H1 (cell line): ENCODE data around the gene USB1.

Experiments
- CTCF ChIP-seq, 3 experiments: IDR thresholded peaks; 1 replicate in 2 of 3; 2 replicates in 1 of 3; pipeline versions ENCODE4 v1.5.1 to v1.6.1; 2011; ENCODE audit warnings: low read length in 3 of 3, mild to moderate bottlenecking in 3 of 3, inconsistent platforms in 2 of 3, low read depth in 1 of 3, moderate library complexity in 1 of 3; ENCODE audit not compliant: insufficient read depth in 1 of 3; ENCODE audit errors: control extremely low read depth in 1 of 3
- GABPA ChIP-seq: IDR thresholded peaks from 2 replicates; pipeline ENCODE4 v1.6.1; 2011; ENCODE audit warnings: mild to moderate bottlenecking, low read length, moderate library complexity, borderline replicate concordance; ENCODE audit not compliant: insufficient read depth
- SP2 ChIP-seq: IDR thresholded peaks from 2 replicates; pipeline ENCODE4 v1.6.1; 2012; ENCODE audit warnings: mild to moderate bottlenecking, low read length, inconsistent platforms

- TF ChIP-seq CTCF (IDR thresholded peaks at IDR 0.05; ENCODE audit: control extremely low read depth in 1 of 3, insufficient read depth in 1 of 3, low read depth in 1 of 3, low read length in 3 of 3) = no peak
- TF ChIP-seq SP2 = no peak
- TF ChIP-seq GABPA = no peak
Measured at GRCh38 chr16:58041628-58041955, 40.4 kb downstream of the USB1 start.
